ENCODE measurements around the gene WDFY4.

WDFY4 gene

DNA sequence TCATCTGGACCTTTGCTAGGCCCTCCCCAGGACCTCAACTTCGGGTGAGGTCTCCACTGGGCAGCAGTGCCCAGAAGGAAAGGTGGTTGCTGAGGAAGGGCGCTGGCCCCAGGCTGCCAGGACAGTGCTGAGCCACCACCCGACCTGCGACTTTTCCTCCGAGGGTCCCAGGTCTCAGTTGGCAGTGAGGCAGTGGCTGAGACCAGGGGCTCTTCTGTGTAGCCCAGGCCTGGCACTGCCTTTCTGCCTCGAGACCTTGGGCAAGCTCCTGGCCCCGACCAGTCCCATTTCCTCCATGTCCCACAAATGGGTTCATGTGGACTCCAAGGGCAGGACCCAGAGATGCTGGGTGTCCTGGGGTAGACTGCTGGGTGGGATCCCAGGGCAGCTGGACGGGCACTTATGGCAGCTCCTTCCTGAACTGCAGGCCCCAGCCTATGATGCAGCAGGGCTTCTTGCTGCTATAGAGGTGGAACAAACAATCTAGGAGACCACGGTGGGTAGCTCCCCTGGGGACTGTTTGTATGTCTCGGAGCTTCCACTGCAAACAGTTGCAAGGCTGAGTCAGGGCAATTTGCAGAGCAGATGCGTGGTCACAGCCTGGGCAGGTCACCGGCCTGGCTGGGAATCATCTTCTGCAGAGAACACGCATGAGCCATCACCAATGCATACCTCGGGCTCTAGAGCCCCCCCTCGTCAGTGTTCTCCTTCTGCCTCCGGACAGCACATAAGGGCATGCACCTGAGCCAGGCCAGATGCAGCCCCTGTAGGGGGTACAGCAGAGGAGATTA lies 272.9 kb downstream of the WDFY4 start:
- Histone ChIP-seq H3K23ac (ENCODE audit: low read length in 2 of 2) (no peak overlapping the region), H3K9me3 (ENCODE audit: control insufficient read depth, low read length) (peaks cover 5% of the 10 kb centered on the region), H3K9ac (ENCODE audit: low read length) (no peak overlapping the region), H2AK5ac (ENCODE audit: low read length, severe bottlenecking) (no peak overlapping the region), H3K4me2 (ENCODE audit: low read length, poor library complexity, severe bottlenecking) (no peak overlapping the region), H3K4me1 (ENCODE audit: control insufficient read depth, insufficient read depth, low read depth, low read length) (no peaks in the 10 kb centered on the region), H3K79me1 (replicated peaks; ENCODE audit: low read length, poor library complexity, severe bottlenecking) (no peaks in the 10 kb centered on the region), H2BK5ac (ENCODE audit: low read depth, low read length, poor library complexity, severe bottlenecking) (no peak overlapping the region), H2BK15ac (ENCODE audit: low read depth, poor library complexity, severe bottlenecking) (no peak overlapping the region), H3K27ac (ENCODE audit: low read length, poor library complexity, severe bottlenecking) (no peak overlapping the region), H2BK120ac (ENCODE audit: low read depth, low read length) (no peak overlapping the region), H3K4me3 (ENCODE audit: insufficient read depth in 1 of 2, low read depth in 1 of 2, low read length in 2 of 2) (no peak overlapping the region), H4K91ac (ENCODE audit: low read length) (no peak overlapping the region), H3K18ac (ENCODE audit: low read depth in 1 of 2, low read length in 2 of 2) (no peak overlapping the region), H3K14ac (ENCODE audit: low read length in 2 of 2) (no peak overlapping the region), H3K4ac (ENCODE audit: low read depth in 1 of 2, low read length in 2 of 2) (no peak overlapping the region), H2BK12ac (ENCODE audit: low read length in 2 of 2) (no peak overlapping the region), H4K8ac (ENCODE audit: low read length) (no peak overlapping the region), H3K36me3 (ENCODE audit: control insufficient read depth in 1 of 2, insufficient read depth in 2 of 2, low read depth in 1 of 2, low read length in 2 of 2) (no peaks in the 10 kb centered on the region), H3K27me3 (ENCODE audit: control insufficient read depth in 1 of 2, insufficient read depth in 1 of 2, low read length in 2 of 2) (peaks cover 11 to 78% of the 10 kb centered on the region in 2 experiments), H2AFZ (ENCODE audit: low read depth, low read length) (no peak overlapping the region)
- no peak for DNase-seq
- 76% methylated on average over 14 of the region's 16 CpGs for WGBS

- Histone ChIP-seq H3K27me3 (ENCODE audit: control insufficient read depth in 1 of 2, insufficient read depth in 1 of 2, low read length in 2 of 2) (peaks cover 3 to 79% of the 10 kb centered on the region in 2 experiments), H3K36me3 (ENCODE audit: control insufficient read depth in 1 of 2, insufficient read depth in 2 of 2, low read depth in 1 of 2, low read length in 2 of 2) (no peaks in the 10 kb centered on the region), H3K79me1 (replicated peaks; ENCODE audit: low read length, poor library complexity, severe bottlenecking) (no peaks in the 10 kb centered on the region), H3K4me3 (ENCODE audit: insufficient read depth in 1 of 2, low read depth in 1 of 2, low read length in 2 of 2) (no peak overlapping the region), H3K23ac (ENCODE audit: low read length in 2 of 2) (no peak overlapping the region), H3K27ac (ENCODE audit: low read length, poor library complexity, severe bottlenecking) (no peak overlapping the region), H2BK120ac (ENCODE audit: low read depth, low read length) (no peak overlapping the region), H3K9me3 (ENCODE audit: control insufficient read depth, low read length) (peaks cover 5% of the 10 kb centered on the region), H4K91ac (ENCODE audit: low read length) (no peak overlapping the region), H2AK5ac (ENCODE audit: low read length, severe bottlenecking) (no peak overlapping the region), H3K18ac (ENCODE audit: low read depth in 1 of 2, low read length in 2 of 2) (no peak overlapping the region), H2AFZ (ENCODE audit: low read depth, low read length) (no peak overlapping the region), H3K9ac (ENCODE audit: low read length) (no peak overlapping the region), H2BK5ac (ENCODE audit: low read depth, low read length, poor library complexity, severe bottlenecking) (no peak overlapping the region), H3K4me1 (ENCODE audit: control insufficient read depth, insufficient read depth, low read depth, low read length) (no peaks in the 10 kb centered on the region), H3K4ac (ENCODE audit: low read depth in 1 of 2, low read length in 2 of 2) (no peak overlapping the region), H4K8ac (ENCODE audit: low read length) (no peak overlapping the region), H3K4me2 (ENCODE audit: low read length, poor library complexity, severe bottlenecking) (no peak overlapping the region), H3K14ac (ENCODE audit: low read length in 2 of 2) (no peak overlapping the region), H2BK12ac (ENCODE audit: low read length in 2 of 2) (no peak overlapping the region), H2BK15ac (ENCODE audit: low read depth, poor library complexity, severe bottlenecking) (no peak overlapping the region)
- DNase-seq: no peak
- no CpG with 5 or more reads among the region's 1 CpG for WGBS
Measured at GRCh38 chr10:48958598-48959190, 274.0 kb downstream of the WDFY4 start.

GRCh38 chr10:48964038-48964437 lies 279.4 kb downstream of the WDFY4 start:
- Histone ChIP-seq H2AK5ac (ENCODE audit: low read length, severe bottlenecking) (no peak overlapping the region), H3K9me3 (ENCODE audit: control insufficient read depth, low read length) (peaks cover 5% of the 10 kb centered on the region), H2BK12ac (ENCODE audit: low read length in 2 of 2) (no peak overlapping the region), H3K4me2 (ENCODE audit: low read length, poor library complexity, severe bottlenecking) (no peak overlapping the region), H3K4me1 (ENCODE audit: control insufficient read depth, insufficient read depth, low read depth, low read length) (no peaks in the 10 kb centered on the region), H2BK120ac (ENCODE audit: low read depth, low read length) (no peak overlapping the region), H3K14ac (ENCODE audit: low read length in 2 of 2) (no peak overlapping the region), H2BK15ac (ENCODE audit: low read depth, poor library complexity, severe bottlenecking) (no peak overlapping the region), H3K36me3 (ENCODE audit: control insufficient read depth in 1 of 2, insufficient read depth in 2 of 2, low read depth in 1 of 2, low read length in 2 of 2) (no peaks in the 10 kb centered on the region), H3K18ac (ENCODE audit: low read depth in 1 of 2, low read length in 2 of 2) (no peak overlapping the region), H3K27ac (ENCODE audit: low read length, poor library complexity, severe bottlenecking) (no peak overlapping the region), H3K4me3 (ENCODE audit: insufficient read depth in 1 of 2, low read depth in 1 of 2, low read length in 2 of 2) (no peak overlapping the region), H3K23ac (ENCODE audit: low read length in 2 of 2) (no peak overlapping the region), H2BK5ac (ENCODE audit: low read depth, low read length, poor library complexity, severe bottlenecking) (no peak overlapping the region), H3K27me3 (ENCODE audit: control insufficient read depth in 1 of 2, insufficient read depth in 1 of 2, low read length in 2 of 2) (peaks cover 7 to 84% of the 10 kb centered on the region in 2 experiments), H2AFZ (ENCODE audit: low read depth, low read length) (no peak overlapping the region), H4K91ac (ENCODE audit: low read length) (no peak overlapping the region), H3K4ac (ENCODE audit: low read depth in 1 of 2, low read length in 2 of 2) (no peak overlapping the region), H3K9ac (ENCODE audit: low read length) (no peak overlapping the region), H3K79me1 (replicated peaks; ENCODE audit: low read length, poor library complexity, severe bottlenecking) (no peaks in the 10 kb centered on the region), H4K8ac (ENCODE audit: low read length) (no peak overlapping the region)
- DNase-seq: no peak
- WGBS: 80% methylated on average over 1 of the region's 1 CpG

GRCh38 chr10:48965460-48965859 lies 280.8 kb downstream of the WDFY4 start:
- Histone ChIP-seq H3K14ac (ENCODE audit: low read length in 2 of 2) (no peak overlapping the region), H3K4me2 (ENCODE audit: low read length, poor library complexity, severe bottlenecking) (no peak overlapping the region), H3K36me3 (ENCODE audit: control insufficient read depth in 1 of 2, insufficient read depth in 2 of 2, low read depth in 1 of 2, low read length in 2 of 2) (no peaks in the 10 kb centered on the region), H3K27me3 (ENCODE audit: control insufficient read depth in 1 of 2, insufficient read depth in 1 of 2, low read length in 2 of 2) (peaks cover 7 to 88% of the 10 kb centered on the region in 2 experiments), H3K9me3 (ENCODE audit: control insufficient read depth, low read length) (peaks cover 4% of the 10 kb centered on the region), H2AK5ac (ENCODE audit: low read length, severe bottlenecking) (no peak overlapping the region), H2BK12ac (ENCODE audit: low read length in 2 of 2) (no peak overlapping the region), H2BK120ac (ENCODE audit: low read depth, low read length) (no peak overlapping the region), H3K23ac (ENCODE audit: low read length in 2 of 2) (no peak overlapping the region), H3K79me1 (replicated peaks; ENCODE audit: low read length, poor library complexity, severe bottlenecking) (no peaks in the 10 kb centered on the region), H2AFZ (ENCODE audit: low read depth, low read length) (no peak overlapping the region), H3K27ac (ENCODE audit: low read length, poor library complexity, severe bottlenecking) (no peak overlapping the region), H3K9ac (ENCODE audit: low read length) (no peak overlapping the region), H4K91ac (ENCODE audit: low read length) (no peak overlapping the region), H3K4me1 (ENCODE audit: control insufficient read depth, insufficient read depth, low read depth, low read length) (no peaks in the 10 kb centered on the region), H3K4me3 (ENCODE audit: insufficient read depth in 1 of 2, low read depth in 1 of 2, low read length in 2 of 2) (no peak overlapping the region), H4K8ac (ENCODE audit: low read length) (no peak overlapping the region), H3K18ac (ENCODE audit: low read depth in 1 of 2, low read length in 2 of 2) (no peak overlapping the region), H3K4ac (ENCODE audit: low read depth in 1 of 2, low read length in 2 of 2) (no peak overlapping the region), H2BK5ac (ENCODE audit: low read depth, low read length, poor library complexity, severe bottlenecking) (no peak overlapping the region), H2BK15ac (ENCODE audit: low read depth, poor library complexity, severe bottlenecking) (no peak overlapping the region)
- DNase-seq: no peak
- WGBS: 51% methylated on average over 2 of the region's 4 CpGs
